Liver (tissue), 9 donors: Measurements from ENCODE around the gene GOT2. TPM values are rescaled to one million over a fixed set of nuclear protein-coding genes. Genes with fewer than 3 reads are reported as not detected.

Experiments
- DNase-seq: peaks from one replicate; pipeline ENCODE4 v3.0.0-alpha.2; 2017; ENCODE audit warnings: low spot score
- H3K27ac ChIP-seq, 2 donors: one replicate each; pipeline ENCODE4 v1.7.0; 2013; ENCODE audit warnings: inconsistent platforms in 2 of 2, low read length in 2 of 2, control low read depth in 1 of 2, low read depth in 1 of 2, mild to moderate bottlenecking in 1 of 2
- H3K27me3 ChIP-seq, 4 donors: one replicate each; pipeline versions ENCODE4 v1.6.1 to v1.7.0; 2013; ENCODE audit warnings: low read length in 3 of 4, inconsistent platforms in 1 of 4, mild to moderate bottlenecking in 1 of 4, moderate library complexity in 1 of 4; ENCODE audit not compliant: control insufficient read depth in 4 of 4, insufficient read depth in 4 of 4
- H3K36me3 ChIP-seq, 4 donors: one replicate each; pipeline versions ENCODE4 v1.6.1 to v1.7.0; 2013; ENCODE audit warnings: low read length in 3 of 4, mild to moderate bottlenecking in 3 of 4, low read depth in 1 of 4, moderate library complexity in 1 of 4; ENCODE audit not compliant: control insufficient read depth in 4 of 4, insufficient read depth in 3 of 4
- H3K4me1 ChIP-seq, 4 donors: one replicate each; pipeline versions ENCODE4 v1.6.1 to v1.7.0; 2013; ENCODE audit warnings: low read length in 3 of 4, mild to moderate bottlenecking in 3 of 4, moderate library complexity in 1 of 4; ENCODE audit not compliant: control insufficient read depth in 4 of 4, insufficient read depth in 4 of 4
- H3K4me3 ChIP-seq, 3 donors: one replicate each; pipeline versions ENCODE4 v1.6.1 to v1.7.0; 2013; ENCODE audit warnings: low read length in 3 of 3, control low read depth in 1 of 3, low read depth in 1 of 3, mild to moderate bottlenecking in 1 of 3
- H3K9ac ChIP-seq, 2 donors: one replicate each; pipeline ENCODE4 v1.7.0; 2013; ENCODE audit warnings: low read length in 2 of 2, mild to moderate bottlenecking in 2 of 2, moderate library complexity in 2 of 2, control low read depth in 1 of 2, low read depth in 1 of 2
- H3K9me3 ChIP-seq, 4 donors: one replicate each; pipeline versions ENCODE4 v1.6.1 to v1.7.0; 2013; ENCODE audit warnings: low read length in 3 of 4; ENCODE audit not compliant: control insufficient read depth in 4 of 4
- EGR1 ChIP-seq, 2 donors: IDR thresholded peaks; 2 replicates each; pipeline ENCODE4 v1.6.1; 2016 to 2018; ENCODE audit warnings: antibody characterized with exemption in 2 of 2, low read depth in 2 of 2
- FOXA1 ChIP-seq: IDR thresholded peaks from 2 replicates; pipeline ENCODE4 v1.6.1; 2016; ENCODE audit warnings: antibody characterized with exemption
- FOXA2 ChIP-seq: IDR thresholded peaks from 2 replicates; pipeline ENCODE4 v1.6.1; 2016; ENCODE audit warnings: antibody characterized with exemption
- GABPA ChIP-seq, 2 donors: IDR thresholded peaks in 1 of 2; conservative IDR thresholded peaks in 1 of 2; 2 replicates each; pipeline ENCODE4 v1.6.1; 2016; ENCODE audit warnings: antibody characterized with exemption in 2 of 2, mild to moderate bottlenecking in 1 of 2, moderate library complexity in 1 of 2
- HNF4A ChIP-seq, 2 donors: conservative IDR thresholded peaks; 2 replicates each; pipeline ENCODE4 v1.6.1; 2016; ENCODE audit warnings: antibody characterized with exemption in 2 of 2, mild to moderate bottlenecking in 2 of 2
- HNF4G ChIP-seq: IDR thresholded peaks from 2 replicates; pipeline ENCODE4 v1.6.1; 2016; ENCODE audit warnings: antibody characterized with exemption
- JUND ChIP-seq, 2 donors: IDR thresholded peaks; 2 replicates each; pipeline ENCODE4 v1.6.1; 2016; ENCODE audit warnings: antibody characterized with exemption in 2 of 2
- NR2F2 ChIP-seq: IDR thresholded peaks from 2 replicates; pipeline ENCODE4 v1.6.1; 2016; ENCODE audit warnings: antibody characterized with exemption
- RAD21 ChIP-seq, 2 donors: IDR thresholded peaks; 2 replicates each; pipeline ENCODE4 v1.6.1; 2016; ENCODE audit warnings: antibody characterized with exemption in 2 of 2, mild to moderate bottlenecking in 2 of 2
- RXRA ChIP-seq, 2 donors: IDR thresholded peaks; 2 replicates each; pipeline ENCODE4 v1.6.1; 2017 to 2018; ENCODE audit warnings: antibody characterized with exemption in 2 of 2, mild to moderate bottlenecking in 1 of 2
- SP1 ChIP-seq: IDR thresholded peaks from 2 replicates; pipeline ENCODE4 v1.6.1; 2018; ENCODE audit warnings: antibody characterized with exemption, mild to moderate bottlenecking
- TAF1 ChIP-seq: conservative IDR thresholded peaks from 2 replicates; pipeline ENCODE4 v1.6.1; 2016; ENCODE audit warnings: antibody characterized with exemption, mild to moderate bottlenecking
- YY1 ChIP-seq: IDR thresholded peaks from 2 replicates; pipeline ENCODE4 v1.6.1; 2016; ENCODE audit warnings: antibody characterized with exemption, mild to moderate bottlenecking
- WGBS: extraction: QIAGEN DNeasy Blood & Tissue Kit; methylation state at CpG from one replicate; pipeline ENCODE4 v1.1.7; 2013; 5-methylcytosine and 5-hydroxymethylcytosine counted together
- polyA plus RNA-seq, 2 donors: library from polyadenylated mRNA; stranded (reverse) in 1 of 2; unstranded in 1 of 2; fragments of 200-250 nt in 1 of 2; fragments of >200 nt in 1 of 2; fragmentation: Nextera tagmentation in 1 of 2; extraction: Ambion mirVana in 1 of 2; gene quantifications; one replicate each; pipeline versions ENCODE4 v1.2.1 to v1.2.3, GENCODE V29; 2013 to 2015
- total RNA-seq, 2 donors: library from RNA; depleted of rRNA; stranded (reverse); fragments of >200 nt; gene quantifications; one replicate each; pipeline ENCODE4 v1.2.3, GENCODE V29; 2014
- TF ChIP-seq, protein P1 (sequence below): IDR thresholded peaks from 2 replicates; pipeline ENCODE4 v1.6.1; 2016; ENCODE audit warnings: antibody characterized with exemption
- TF ChIP-seq, protein P2 (sequence below): IDR thresholded peaks from 2 replicates; pipeline ENCODE4 v1.6.1; 2016; ENCODE audit warnings: antibody characterized with exemption, mild to moderate bottlenecking
- TF ChIP-seq, protein P3 (sequence below): fragments of 150-350 bp; IDR thresholded peaks from 2 replicates; pipeline ENCODE4 v1.5.1; 2017; ENCODE audit warnings: improper control_type of control experiment, low read depth, low read length; ENCODE audit not compliant: missing input control
- TF ChIP-seq, protein P4 (sequence below): IDR thresholded peaks from 2 replicates; pipeline ENCODE4 v1.6.1; 2016; ENCODE audit warnings: antibody characterized with exemption
- TF ChIP-seq, protein P5 (sequence below): IDR thresholded peaks from 2 replicates; pipeline ENCODE4 v1.6.1; 2016; ENCODE audit warnings: antibody characterized with exemption
- donor health status: healthy.
- donor health status: healthy.
- donor health status: healthy.
- donor health status: healthy.
- donor health status: healthy.

Gene GOT2
- total and polyA plus RNA-seq, 4 donors, result 80.2 to 216 (median 136) TPM

DNA sequence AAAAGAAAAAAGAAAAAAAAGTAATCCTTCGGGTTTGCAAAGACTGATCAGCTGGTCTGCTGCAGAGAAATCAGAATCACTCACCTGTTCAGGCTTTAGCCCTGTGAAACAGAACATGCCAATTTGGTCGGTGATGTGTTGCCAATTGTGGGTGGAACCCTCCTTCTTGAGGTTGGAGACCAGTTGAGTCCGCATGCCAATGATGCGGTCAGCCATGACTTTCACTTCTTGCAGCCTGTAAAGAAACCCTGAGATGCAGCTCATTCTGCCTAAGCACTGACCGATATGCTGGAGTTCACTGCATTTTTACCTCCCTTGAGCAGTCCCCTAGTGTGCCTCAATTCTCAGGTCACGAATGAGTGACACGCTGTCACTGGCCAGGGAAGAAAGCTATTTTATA, 24.8 kb downstream of the GOT2 start:
- TF ChIP-seq JUND (IDR thresholded peaks at IDR 0.05), result no peak
- TF ChIP-seq, protein P1, sequence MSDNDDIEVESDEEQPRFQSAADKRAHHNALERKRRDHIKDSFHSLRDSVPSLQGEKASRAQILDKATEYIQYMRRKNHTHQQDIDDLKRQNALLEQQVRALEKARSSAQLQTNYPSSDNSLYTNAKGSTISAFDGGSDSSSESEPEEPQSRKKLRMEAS, result no peak
- no peak for TF ChIP-seq FOXA1
- TF ChIP-seq NR2F2, result no peak
- TF ChIP-seq FOXA2, result no peak
- no peaks in the 10 kb centered on the region for H3K27me3 ChIP-seq
- H3K4me3 ChIP-seq, result no peak overlapping the region
- 91% methylated on average over 7 of the region's 7 CpGs for WGBS
- H3K36me3 ChIP-seq, result peaks cover 5 to 53% (median 35%) of the 10 kb centered on the region in 4 donors
- no peak overlapping the region for H3K27ac ChIP-seq
- H3K9me3 ChIP-seq, result no peaks in the 10 kb centered on the region
- peaks cover 0 to 10% (median 1%) of the 10 kb centered on the region in 4 donors for H3K4me1 ChIP-seq
- H3K9ac ChIP-seq, result no peak overlapping the region
- no peak for DNase-seq

DNA sequence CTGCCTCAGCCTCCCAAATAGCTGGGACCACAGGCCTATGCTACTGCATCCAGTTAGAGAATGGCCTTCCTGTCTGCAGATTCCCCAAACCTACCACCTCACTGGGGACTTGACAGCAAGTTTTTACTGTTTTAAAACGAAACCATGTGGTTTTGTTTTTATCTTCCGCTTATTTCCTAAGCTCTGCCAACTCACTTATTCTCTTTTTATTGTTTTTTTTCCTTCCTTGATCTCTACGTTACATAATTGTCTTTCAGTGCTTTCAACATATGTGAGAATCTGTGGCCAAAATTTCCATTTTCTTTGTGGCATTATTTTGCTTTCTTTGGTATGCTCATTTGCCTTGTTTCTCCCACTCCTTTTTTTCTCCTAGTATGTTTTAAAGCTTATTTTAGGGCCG, 35.0 kb downstream of the GOT2 start:
- TF ChIP-seq YY1 (no peak), JUND (IDR thresholded peaks at IDR 0.05) (no peak), HNF4G (no peak), GABPA (IDR thresholded peaks at IDR 0.05 in 1 of 2, conservative IDR thresholded peaks at IDR 0.05 in 1 of 2) (no peak), RXRA (IDR thresholded peaks at IDR 0.05) (no peak), SP1 (no peak), RAD21 (IDR thresholded peaks at IDR 0.05) (no peak)
- TF ChIP-seq, protein P2, sequence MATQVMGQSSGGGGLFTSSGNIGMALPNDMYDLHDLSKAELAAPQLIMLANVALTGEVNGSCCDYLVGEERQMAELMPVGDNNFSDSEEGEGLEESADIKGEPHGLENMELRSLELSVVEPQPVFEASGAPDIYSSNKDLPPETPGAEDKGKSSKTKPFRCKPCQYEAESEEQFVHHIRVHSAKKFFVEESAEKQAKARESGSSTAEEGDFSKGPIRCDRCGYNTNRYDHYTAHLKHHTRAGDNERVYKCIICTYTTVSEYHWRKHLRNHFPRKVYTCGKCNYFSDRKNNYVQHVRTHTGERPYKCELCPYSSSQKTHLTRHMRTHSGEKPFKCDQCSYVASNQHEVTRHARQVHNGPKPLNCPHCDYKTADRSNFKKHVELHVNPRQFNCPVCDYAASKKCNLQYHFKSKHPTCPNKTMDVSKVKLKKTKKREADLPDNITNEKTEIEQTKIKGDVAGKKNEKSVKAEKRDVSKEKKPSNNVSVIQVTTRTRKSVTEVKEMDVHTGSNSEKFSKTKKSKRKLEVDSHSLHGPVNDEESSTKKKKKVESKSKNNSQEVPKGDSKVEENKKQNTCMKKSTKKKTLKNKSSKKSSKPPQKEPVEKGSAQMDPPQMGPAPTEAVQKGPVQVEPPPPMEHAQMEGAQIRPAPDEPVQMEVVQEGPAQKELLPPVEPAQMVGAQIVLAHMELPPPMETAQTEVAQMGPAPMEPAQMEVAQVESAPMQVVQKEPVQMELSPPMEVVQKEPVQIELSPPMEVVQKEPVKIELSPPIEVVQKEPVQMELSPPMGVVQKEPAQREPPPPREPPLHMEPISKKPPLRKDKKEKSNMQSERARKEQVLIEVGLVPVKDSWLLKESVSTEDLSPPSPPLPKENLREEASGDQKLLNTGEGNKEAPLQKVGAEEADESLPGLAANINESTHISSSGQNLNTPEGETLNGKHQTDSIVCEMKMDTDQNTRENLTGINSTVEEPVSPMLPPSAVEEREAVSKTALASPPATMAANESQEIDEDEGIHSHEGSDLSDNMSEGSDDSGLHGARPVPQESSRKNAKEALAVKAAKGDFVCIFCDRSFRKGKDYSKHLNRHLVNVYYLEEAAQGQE, result no peak
- TF ChIP-seq, protein P3, sequence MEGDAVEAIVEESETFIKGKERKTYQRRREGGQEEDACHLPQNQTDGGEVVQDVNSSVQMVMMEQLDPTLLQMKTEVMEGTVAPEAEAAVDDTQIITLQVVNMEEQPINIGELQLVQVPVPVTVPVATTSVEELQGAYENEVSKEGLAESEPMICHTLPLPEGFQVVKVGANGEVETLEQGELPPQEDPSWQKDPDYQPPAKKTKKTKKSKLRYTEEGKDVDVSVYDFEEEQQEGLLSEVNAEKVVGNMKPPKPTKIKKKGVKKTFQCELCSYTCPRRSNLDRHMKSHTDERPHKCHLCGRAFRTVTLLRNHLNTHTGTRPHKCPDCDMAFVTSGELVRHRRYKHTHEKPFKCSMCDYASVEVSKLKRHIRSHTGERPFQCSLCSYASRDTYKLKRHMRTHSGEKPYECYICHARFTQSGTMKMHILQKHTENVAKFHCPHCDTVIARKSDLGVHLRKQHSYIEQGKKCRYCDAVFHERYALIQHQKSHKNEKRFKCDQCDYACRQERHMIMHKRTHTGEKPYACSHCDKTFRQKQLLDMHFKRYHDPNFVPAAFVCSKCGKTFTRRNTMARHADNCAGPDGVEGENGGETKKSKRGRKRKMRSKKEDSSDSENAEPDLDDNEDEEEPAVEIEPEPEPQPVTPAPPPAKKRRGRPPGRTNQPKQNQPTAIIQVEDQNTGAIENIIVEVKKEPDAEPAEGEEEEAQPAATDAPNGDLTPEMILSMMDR, result no peak
- TF ChIP-seq, protein P4, sequence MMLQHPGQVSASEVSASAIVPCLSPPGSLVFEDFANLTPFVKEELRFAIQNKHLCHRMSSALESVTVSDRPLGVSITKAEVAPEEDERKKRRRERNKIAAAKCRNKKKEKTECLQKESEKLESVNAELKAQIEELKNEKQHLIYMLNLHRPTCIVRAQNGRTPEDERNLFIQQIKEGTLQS, result no peak

DNA sequence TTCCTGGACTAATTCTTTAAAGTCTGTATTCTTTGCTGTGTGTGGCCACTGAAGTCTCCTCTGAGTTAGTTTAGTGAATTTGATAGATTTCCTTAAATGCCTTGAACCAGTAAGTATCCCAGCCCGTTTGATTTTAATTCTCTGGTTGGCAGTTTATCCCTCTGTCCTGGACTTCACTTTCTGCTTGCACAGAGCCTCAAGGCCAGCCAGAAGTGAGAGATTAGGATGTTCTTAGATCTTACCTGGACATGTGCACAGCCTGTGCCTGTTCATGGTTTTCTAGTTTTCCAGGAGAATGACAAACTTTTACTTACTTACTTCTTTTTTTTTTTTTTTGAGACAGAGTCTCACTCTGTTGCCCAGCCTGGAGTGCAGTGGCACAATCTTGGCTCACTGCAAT, 38.7 kb downstream of the GOT2 start:
- no peak for TF ChIP-seq NR2F2
- TF ChIP-seq, protein P4, result no peak
- no peak for TF ChIP-seq RXRA (IDR thresholded peaks at IDR 0.05)
- TF ChIP-seq HNF4A (conservative IDR thresholded peaks at IDR 0.05), result no peak
- no peak for TF ChIP-seq GABPA (IDR thresholded peaks at IDR 0.05 in 1 of 2, conservative IDR thresholded peaks at IDR 0.05 in 1 of 2)
- TF ChIP-seq, protein P3, result no peak
- no peak for TF ChIP-seq FOXA2
- TF ChIP-seq FOXA1, result no peak
- TF ChIP-seq, protein P5, sequence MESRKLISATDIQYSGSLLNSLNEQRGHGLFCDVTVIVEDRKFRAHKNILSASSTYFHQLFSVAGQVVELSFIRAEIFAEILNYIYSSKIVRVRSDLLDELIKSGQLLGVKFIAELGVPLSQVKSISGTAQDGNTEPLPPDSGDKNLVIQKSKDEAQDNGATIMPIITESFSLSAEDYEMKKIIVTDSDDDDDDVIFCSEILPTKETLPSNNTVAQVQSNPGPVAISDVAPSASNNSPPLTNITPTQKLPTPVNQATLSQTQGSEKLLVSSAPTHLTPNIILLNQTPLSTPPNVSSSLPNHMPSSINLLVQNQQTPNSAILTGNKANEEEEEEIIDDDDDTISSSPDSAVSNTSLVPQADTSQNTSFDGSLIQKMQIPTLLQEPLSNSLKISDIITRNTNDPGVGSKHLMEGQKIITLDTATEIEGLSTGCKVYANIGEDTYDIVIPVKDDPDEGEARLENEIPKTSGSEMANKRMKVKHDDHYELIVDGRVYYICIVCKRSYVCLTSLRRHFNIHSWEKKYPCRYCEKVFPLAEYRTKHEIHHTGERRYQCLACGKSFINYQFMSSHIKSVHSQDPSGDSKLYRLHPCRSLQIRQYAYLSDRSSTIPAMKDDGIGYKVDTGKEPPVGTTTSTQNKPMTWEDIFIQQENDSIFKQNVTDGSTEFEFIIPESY, result no peak
- TF ChIP-seq RAD21 (IDR thresholded peaks at IDR 0.05), result no peak
- TF ChIP-seq TAF1, result no peak
- no peak for TF ChIP-seq JUND (IDR thresholded peaks at IDR 0.05)
- no peak for TF ChIP-seq EGR1 (IDR thresholded peaks at IDR 0.05; ENCODE audit: low read depth in 2 of 2)
- no peaks in the 10 kb centered on the region for H3K9me3 ChIP-seq
- H3K4me1 ChIP-seq, result peaks cover 0 to 5% (median 2%) of the 10 kb centered on the region in 4 donors
- DNase-seq, result no peak
- no peaks in the 10 kb centered on the region for H3K27me3 ChIP-seq
- no peak overlapping the region for H3K9ac ChIP-seq
- H3K4me3 ChIP-seq, result no peak overlapping the region
- no peaks in the 10 kb centered on the region for H3K36me3 ChIP-seq
- no peak overlapping the region for H3K27ac ChIP-seq
- 38% methylated on average over 1 of the region's 1 CpG for WGBS

More for the DNA sequence above, 35.0 kb downstream of the GOT2 start:
- Histone ChIP-seq H3K9ac (no peak overlapping the region), H3K4me3 (no peak overlapping the region), H3K4me1 (peaks cover 0 to 5% (median 2%) of the 10 kb centered on the region in 4 donors), H3K36me3 (no peaks in the 10 kb centered on the region), H3K27me3 (no peaks in the 10 kb centered on the region), H3K27ac (no peak overlapping the region), H3K9me3 (no peaks in the 10 kb centered on the region)
- 82% methylated on average over 4 of the region's 4 CpGs for WGBS
- DNase-seq, result no peak
